ENCODE data around the gene ELF4. TPM values are rescaled to one million over a fixed set of nuclear protein-coding genes. Genes with fewer than 3 reads are reported as not detected.

Gene ELF4
- total RNA-seq, 4 donors from 2014 or later, result 6.2 to 9.9 (median 9.4) TPM

GRCh38 chrX:130109429-130110378 lies 593 bp downstream of the ELF4 start:
- H3K4me1 ChIP-seq, result peaks cover 2 to 28% (median 22%) of the 10 kb centered on the region in 4 donors
- no peak for DNase-seq (ENCODE audit: extremely low spot score)
- peak overlapping the region; percentile 63 to 75 (median 69) for H3K4me3 ChIP-seq
- peak overlapping the region; percentile 82 to 89 (median 84) for H3K27ac ChIP-seq (replicated peaks in 1 of 4)
- no peaks in the 10 kb centered on the region for H3K36me3 ChIP-seq
- WGBS, result 62% methylated on average over 44 of the region's 81 CpGs
- no peaks in the 10 kb centered on the region for H3K9me3 ChIP-seq
- intact Hi-C loops (cut with DNase I), result no loop called here
- TF ChIP-seq POLR2A (IDR thresholded peaks at IDR 0.05; ENCODE audit: low read depth) (no peak), POLR2AphosphoS5 (IDR thresholded peaks at IDR 0.05) (no peak), EP300 (IDR thresholded peaks at IDR 0.05) (no peak)
- TF ChIP-seq, protein P1, sequence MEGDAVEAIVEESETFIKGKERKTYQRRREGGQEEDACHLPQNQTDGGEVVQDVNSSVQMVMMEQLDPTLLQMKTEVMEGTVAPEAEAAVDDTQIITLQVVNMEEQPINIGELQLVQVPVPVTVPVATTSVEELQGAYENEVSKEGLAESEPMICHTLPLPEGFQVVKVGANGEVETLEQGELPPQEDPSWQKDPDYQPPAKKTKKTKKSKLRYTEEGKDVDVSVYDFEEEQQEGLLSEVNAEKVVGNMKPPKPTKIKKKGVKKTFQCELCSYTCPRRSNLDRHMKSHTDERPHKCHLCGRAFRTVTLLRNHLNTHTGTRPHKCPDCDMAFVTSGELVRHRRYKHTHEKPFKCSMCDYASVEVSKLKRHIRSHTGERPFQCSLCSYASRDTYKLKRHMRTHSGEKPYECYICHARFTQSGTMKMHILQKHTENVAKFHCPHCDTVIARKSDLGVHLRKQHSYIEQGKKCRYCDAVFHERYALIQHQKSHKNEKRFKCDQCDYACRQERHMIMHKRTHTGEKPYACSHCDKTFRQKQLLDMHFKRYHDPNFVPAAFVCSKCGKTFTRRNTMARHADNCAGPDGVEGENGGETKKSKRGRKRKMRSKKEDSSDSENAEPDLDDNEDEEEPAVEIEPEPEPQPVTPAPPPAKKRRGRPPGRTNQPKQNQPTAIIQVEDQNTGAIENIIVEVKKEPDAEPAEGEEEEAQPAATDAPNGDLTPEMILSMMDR (IDR thresholded peaks at IDR 0.05), result no peak
- H3K27me3 ChIP-seq, result no peaks in the 10 kb centered on the region

DNA sequence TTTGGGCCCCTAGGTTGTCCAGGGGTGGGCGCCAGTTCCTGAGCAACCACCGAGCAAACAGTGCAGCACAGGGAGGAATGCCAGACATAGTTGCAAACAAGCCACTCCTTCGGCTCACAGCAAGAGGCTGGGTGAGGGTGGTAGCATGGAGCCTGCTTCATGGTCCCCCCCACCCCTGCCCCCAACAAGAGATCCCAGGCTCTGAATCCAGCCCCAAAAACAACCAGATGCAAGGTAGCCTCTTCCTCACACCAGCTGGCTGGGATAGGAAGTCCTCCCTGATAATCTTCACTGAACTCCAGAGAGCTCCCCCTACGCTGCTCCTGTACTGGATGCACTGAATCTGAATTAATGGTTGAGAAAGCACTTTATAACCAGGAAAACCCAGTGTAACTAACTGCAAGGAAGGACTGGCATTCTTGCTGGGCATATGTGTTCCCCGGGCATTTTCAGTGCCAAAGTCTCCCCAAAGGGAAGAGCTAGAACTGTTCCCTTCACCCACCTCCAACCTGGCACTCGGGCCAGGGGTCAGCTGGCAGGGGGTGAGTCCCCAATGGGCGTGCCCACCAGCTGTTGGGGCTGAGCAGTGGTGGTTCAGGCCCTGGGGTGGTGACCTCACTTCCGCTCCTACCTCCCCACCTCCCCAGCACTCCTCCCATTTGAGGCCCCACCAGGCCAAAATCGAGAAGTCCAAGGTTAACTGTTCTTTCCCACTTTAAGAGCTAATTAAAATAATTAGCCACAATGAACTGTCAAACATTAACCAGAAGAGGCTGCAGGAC lies 1.5 kb downstream of the ELF4 start:
- Histone ChIP-seq H3K27me3 (no peaks in the 10 kb centered on the region), H3K4me1 (peaks cover 3 to 28% (median 24%) of the 10 kb centered on the region in 4 donors), H3K4me3 (peak overlapping the region; percentile 63 to 75 (median 69)), H3K27ac (replicated peaks in 1 of 4) (peak overlapping the region; percentile 82 to 89 (median 84)), H3K9me3 (no peaks in the 10 kb centered on the region), H3K36me3 (no peaks in the 10 kb centered on the region)
- TF ChIP-seq EP300 (IDR thresholded peaks at IDR 0.05), result no peak
- no peak for TF ChIP-seq POLR2AphosphoS5 (IDR thresholded peaks at IDR 0.05)
- TF ChIP-seq, protein P1 (IDR thresholded peaks at IDR 0.05), result no peak
- TF ChIP-seq POLR2A (IDR thresholded peaks at IDR 0.05; ENCODE audit: low read depth), result no peak
- WGBS, result 55% methylated on average over 3 of the region's 9 CpGs
- no peak for DNase-seq (ENCODE audit: extremely low spot score)
- intact Hi-C loops (cut with DNase I), result no loop called here

DNA sequence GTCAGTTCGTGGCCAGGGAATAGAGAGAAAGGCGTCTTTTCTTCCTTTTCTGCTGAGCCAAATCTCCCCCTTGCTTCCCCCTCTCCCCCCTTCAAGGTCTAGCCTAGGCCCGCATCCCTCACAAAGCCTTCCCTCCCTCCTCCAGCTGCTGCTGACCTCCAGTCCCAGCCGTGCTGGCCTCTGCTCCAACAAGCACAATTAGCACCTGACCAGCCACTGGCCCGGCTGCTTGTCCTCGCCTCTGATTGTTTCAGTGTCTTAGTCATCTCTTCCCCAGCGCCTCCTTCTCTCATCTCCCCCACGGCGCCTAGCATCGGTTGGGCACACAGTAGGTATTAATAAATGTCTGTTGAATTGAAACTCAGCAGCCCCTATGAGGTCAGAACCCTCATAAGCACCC lies 4.2 kb downstream of the ELF4 start:
- Histone ChIP-seq H3K9me3 (no peaks in the 10 kb centered on the region), H3K4me3 (no peak overlapping the region), H3K4me1 (peaks cover 3 to 32% (median 24%) of the 10 kb centered on the region in 4 donors), H3K36me3 (no peaks in the 10 kb centered on the region), H3K27me3 (no peaks in the 10 kb centered on the region), H3K27ac (replicated peaks in 1 of 4) (peak overlapping the region in 1 of 4 donors; percentile 14)
- intact Hi-C loops (cut with DNase I), result no loop called here
- TF ChIP-seq EP300 (IDR thresholded peaks at IDR 0.05) (no peak), POLR2A (IDR thresholded peaks at IDR 0.05; ENCODE audit: low read depth) (no peak), POLR2AphosphoS5 (IDR thresholded peaks at IDR 0.05) (no peak)
- TF ChIP-seq, protein P1 (IDR thresholded peaks at IDR 0.05), result no peak
- no peak for DNase-seq (ENCODE audit: extremely low spot score)
- 76% methylated on average over 10 of the region's 10 CpGs for WGBS

- intact Hi-C loops (cut with DNase I), result no loop called here
- Histone ChIP-seq H3K27me3 (no peaks in the 10 kb centered on the region), H3K27ac (replicated peaks in 1 of 4) (peak overlapping the region in 1 of 4 donors; percentile 27), H3K36me3 (no peaks in the 10 kb centered on the region), H3K4me1 (peaks cover 3 to 35% (median 24%) of the 10 kb centered on the region in 4 donors), H3K4me3 (no peak overlapping the region), H3K9me3 (no peaks in the 10 kb centered on the region)
- 77% methylated on average over 3 of the region's 3 CpGs for WGBS
- TF ChIP-seq EP300 (IDR thresholded peaks at IDR 0.05) (no peak), POLR2A (IDR thresholded peaks at IDR 0.05; ENCODE audit: low read depth) (no peak)
- DNase-seq (ENCODE audit: extremely low spot score), result no peak
These were observed 5.1 kb downstream of the ELF4 start for GRCh38 chrX:130105244-130105643.

GRCh38 chrX:130103605-130104004 lies 6.7 kb downstream of the ELF4 start:
- TF ChIP-seq EP300 (IDR thresholded peaks at IDR 0.05) (no peak), POLR2AphosphoS5 (IDR thresholded peaks at IDR 0.05) (no peak), POLR2A (IDR thresholded peaks at IDR 0.05; ENCODE audit: low read depth) (no peak)
- TF ChIP-seq, protein P1 (IDR thresholded peaks at IDR 0.05), result no peak
- H3K9me3 ChIP-seq, result no peaks in the 10 kb centered on the region
- no peak for DNase-seq (ENCODE audit: extremely low spot score)
- intact Hi-C loops (cut with DNase I), result no loop called here
- no peaks in the 10 kb centered on the region for H3K27me3 ChIP-seq
- H3K4me3 ChIP-seq, result no peak overlapping the region
- H3K4me1 ChIP-seq, result peaks cover 12 to 40% (median 27%) of the 10 kb centered on the region in 4 donors
- 83% methylated on average over 2 of the region's 3 CpGs for WGBS
- H3K36me3 ChIP-seq, result no peaks in the 10 kb centered on the region
- H3K27ac ChIP-seq (replicated peaks in 1 of 4), result no peak overlapping the region

All from esophagus muscularis mucosa (tissue), 4 donors.